ENCODE data around the gene CX3CL1. TPM values are rescaled to one million over a fixed set of nuclear protein-coding genes. Genes with fewer than 3 reads are reported as not detected.

Gene CX3CL1
- total RNA-seq, 4 donors from 2014 or later: 1.7 to 13.5 (median 1.8) TPM; not detected in 1

- TF ChIP-seq POLR2AphosphoS5 (IDR thresholded peaks at IDR 0.05) (no peak), CTCF (IDR thresholded peaks at IDR 0.05) (no peak), POLR2A (IDR thresholded peaks at IDR 0.05) (no peak), EP300 (IDR thresholded peaks at IDR 0.05; ENCODE audit: low read depth) (no peak)
- intact Hi-C loops (cut with DNase I; ENCODE audit: low total_unique reads): no loop called here
- in situ Hi-C loops (cut with MboI; ENCODE audit: low pct_ligation_motif_present in 1 of 4, low pct_unique_long_range_greater_than_20kb in 1 of 4, low sequenced_read_pairs in 3 of 4): no loop called here
- H3K9me3 ChIP-seq: no peaks in the 10 kb centered on the region
- DNase-seq: no peak
- WGBS, 2 donors (ENCODE audit: low coverage in 1 of 2): 76 to 87% methylated on average over 4 to 9 of the region's 9 CpGs
- H3K36me3 ChIP-seq: no peaks in the 10 kb centered on the region
- no peaks in the 10 kb centered on the region for H3K4me1 ChIP-seq
- H3K27me3 ChIP-seq: no peaks in the 10 kb centered on the region
- H3K27ac ChIP-seq: no peak overlapping the region
- H3K4me3 ChIP-seq: no peak overlapping the region
Measured at GRCh38 chr16:57357330-57358085, 14.8 kb upstream of the CX3CL1 start.

- DNase-seq: no peak
- intact Hi-C loops (cut with DNase I; ENCODE audit: low total_unique reads): no loop called here
- no peak overlapping the region for H3K27ac ChIP-seq
- no peaks in the 10 kb centered on the region for H3K9me3 ChIP-seq
- in situ Hi-C loops (cut with MboI; ENCODE audit: low pct_ligation_motif_present in 1 of 4, low pct_unique_long_range_greater_than_20kb in 1 of 4, low sequenced_read_pairs in 3 of 4): no loop called here
- WGBS, 2 donors (ENCODE audit: low coverage in 1 of 2): 67 to 90% methylated on average over 1 to 7 of the region's 7 CpGs
- H3K36me3 ChIP-seq: no peaks in the 10 kb centered on the region
- no peaks in the 10 kb centered on the region for H3K4me1 ChIP-seq
- TF ChIP-seq POLR2A (IDR thresholded peaks at IDR 0.05): no peak
- TF ChIP-seq CTCF (IDR thresholded peaks at IDR 0.05): no peak
- TF ChIP-seq POLR2AphosphoS5 (IDR thresholded peaks at IDR 0.05): no peak
- no peak for TF ChIP-seq EP300 (IDR thresholded peaks at IDR 0.05; ENCODE audit: low read depth)
- no peaks in the 10 kb centered on the region for H3K27me3 ChIP-seq
- H3K4me3 ChIP-seq: no peak overlapping the region
Measured at GRCh38 chr16:57358086-57358420, 14.2 kb upstream of the CX3CL1 start.

- in situ Hi-C loops (cut with MboI; ENCODE audit: low pct_ligation_motif_present in 1 of 4, low pct_unique_long_range_greater_than_20kb in 1 of 4, low sequenced_read_pairs in 3 of 4): no loop called here
- whole genome bisulfite sequencing, 2 donors (ENCODE audit: low coverage in 1 of 2): 68% methylated on average over 9 of the region's 9 CpGs; no CpG with 5 or more reads in 1 of the 2 donors
Measured at GRCh38 chr16:57358527-57359095, 13.7 kb upstream of the CX3CL1 start, which contains the start of gene CCL22. CCL22 (plus strand) TSS chr16:57358783; CDS start chr16:57358817, 34 bp downstream.

More at GRCh38 chr16:57358527-57359095, 13.7 kb upstream of the CX3CL1 start, which contains the start of gene CCL22:
- Histone ChIP-seq H3K4me3 (no peak within 1 kb of the TSS), H3K4me1 (no peaks in the 10 kb centered on the region), H3K9me3 (no peaks in the 10 kb centered on the region), H3K27me3 (no peaks in the 10 kb centered on the region), H3K27ac (no peak within 1 kb of the TSS), H3K36me3 (no peaks in the 10 kb centered on the region)
- TF ChIP-seq POLR2AphosphoS5 (IDR thresholded peaks at IDR 0.05) (no peak), POLR2A (IDR thresholded peaks at IDR 0.05) (no peak), CTCF (IDR thresholded peaks at IDR 0.05) (no peak), EP300 (IDR thresholded peaks at IDR 0.05; ENCODE audit: low read depth) (no peak)
- DNase-seq: no peak
- intact Hi-C loops (cut with DNase I; ENCODE audit: low total_unique reads): no loop called here
